ENCODE results near the gene DSCAML1. TPM values are rescaled to one million over a fixed set of nuclear protein-coding genes. Genes with fewer than 3 reads are reported as not detected.

DSCAML1 gene
- total and polyA plus RNA-seq, 8 donors = 0.08 to 2.9 (median 0.45) TPM

DNA sequence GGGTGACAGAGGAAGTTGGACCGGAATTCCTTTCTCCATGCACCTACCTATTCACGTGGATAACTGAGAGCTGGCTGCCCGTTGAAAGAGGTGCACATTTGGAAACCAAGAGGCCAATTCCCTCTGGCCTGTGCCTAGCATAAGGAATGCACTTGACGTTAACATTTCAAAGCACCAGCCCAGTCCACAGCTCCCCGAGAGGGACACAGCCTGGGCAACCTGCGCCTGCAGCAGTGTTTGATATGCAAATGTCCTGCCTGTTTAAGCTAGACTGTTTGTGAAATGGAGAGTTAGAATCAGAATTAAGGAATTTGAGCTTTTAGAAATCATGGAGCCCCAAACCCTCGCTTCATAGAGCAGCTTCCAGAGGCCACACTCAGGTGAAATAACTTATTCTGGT lies 126.1 kb downstream of the DSCAML1 start:
- no peak for DNase-seq
- no peaks in the 10 kb centered on the region for H3K4me1 ChIP-seq
- H3K4me3 ChIP-seq = no peak overlapping the region
- peaks cover 0 to 16% (median 0%) of the 10 kb centered on the region in 3 donors for H3K27me3 ChIP-seq
- no peak for TF ChIP-seq POLR2A (IDR thresholded peaks at IDR 0.05)
- TF ChIP-seq POLR2AphosphoS5 (IDR thresholded peaks at IDR 0.05) = no peak
- no peak for TF ChIP-seq EP300 (IDR thresholded peaks at IDR 0.05)
- TF ChIP-seq, protein P1, sequence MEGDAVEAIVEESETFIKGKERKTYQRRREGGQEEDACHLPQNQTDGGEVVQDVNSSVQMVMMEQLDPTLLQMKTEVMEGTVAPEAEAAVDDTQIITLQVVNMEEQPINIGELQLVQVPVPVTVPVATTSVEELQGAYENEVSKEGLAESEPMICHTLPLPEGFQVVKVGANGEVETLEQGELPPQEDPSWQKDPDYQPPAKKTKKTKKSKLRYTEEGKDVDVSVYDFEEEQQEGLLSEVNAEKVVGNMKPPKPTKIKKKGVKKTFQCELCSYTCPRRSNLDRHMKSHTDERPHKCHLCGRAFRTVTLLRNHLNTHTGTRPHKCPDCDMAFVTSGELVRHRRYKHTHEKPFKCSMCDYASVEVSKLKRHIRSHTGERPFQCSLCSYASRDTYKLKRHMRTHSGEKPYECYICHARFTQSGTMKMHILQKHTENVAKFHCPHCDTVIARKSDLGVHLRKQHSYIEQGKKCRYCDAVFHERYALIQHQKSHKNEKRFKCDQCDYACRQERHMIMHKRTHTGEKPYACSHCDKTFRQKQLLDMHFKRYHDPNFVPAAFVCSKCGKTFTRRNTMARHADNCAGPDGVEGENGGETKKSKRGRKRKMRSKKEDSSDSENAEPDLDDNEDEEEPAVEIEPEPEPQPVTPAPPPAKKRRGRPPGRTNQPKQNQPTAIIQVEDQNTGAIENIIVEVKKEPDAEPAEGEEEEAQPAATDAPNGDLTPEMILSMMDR (IDR thresholded peaks at IDR 0.05) = no peak
- H3K27ac ChIP-seq = no peak overlapping the region
- intact Hi-C loops (cut with DNase I; ENCODE audit: low total_unique reads) = no loop called here
- 49 to 76% (median 58%) methylated on average over 7 of the region's 7 CpGs for WGBS, 5 donors
- no peaks in the 10 kb centered on the region for H3K36me3 ChIP-seq
- no peaks in the 10 kb centered on the region for H3K9me3 ChIP-seq

- intact Hi-C loops (cut with DNase I; ENCODE audit: low total_unique reads) = no loop called here
- Histone ChIP-seq H3K4me3 (no peak overlapping the region), H3K27me3 (peaks cover 0 to 12% (median 0%) of the 10 kb centered on the region in 3 donors), H3K4me1 (peaks cover 0 to 1% (median 0%) of the 10 kb centered on the region in 4 donors), H3K9me3 (no peaks in the 10 kb centered on the region), H3K36me3 (no peaks in the 10 kb centered on the region), H3K27ac (no peak overlapping the region)
- DNase-seq = no peak
- 56 to 72% (median 59%) methylated on average over 5 of the region's 5 CpGs for WGBS, 5 donors
- TF ChIP-seq POLR2AphosphoS5 (IDR thresholded peaks at IDR 0.05) (no peak), POLR2A (IDR thresholded peaks at IDR 0.05) (no peak), EP300 (IDR thresholded peaks at IDR 0.05) (no peak)
- TF ChIP-seq, protein P1 (IDR thresholded peaks at IDR 0.05) = no peak
These were observed 126.6 kb downstream of the DSCAML1 start for GRCh38 chr11:117670443-117670842.

DNA sequence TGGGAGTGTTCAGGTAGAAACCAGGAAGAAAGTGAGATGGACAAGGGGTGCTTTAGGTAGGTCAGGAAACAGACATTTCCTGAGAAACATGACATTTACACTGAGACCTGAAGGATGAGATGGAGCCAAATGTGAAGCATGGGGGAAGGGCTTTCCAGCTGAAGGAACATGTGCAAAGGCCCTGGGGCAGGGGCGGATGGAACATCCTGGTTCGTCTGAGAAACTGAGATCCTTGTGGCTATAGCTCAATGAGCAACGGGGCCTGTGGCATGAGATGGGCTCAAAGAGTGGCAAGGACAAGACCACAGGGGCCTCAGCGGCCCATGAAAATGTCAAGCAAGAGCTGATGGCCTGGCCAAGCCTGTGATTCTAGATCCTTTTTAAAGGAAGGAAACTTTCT lies 127.4 kb downstream of the DSCAML1 start:
- Histone ChIP-seq H3K27me3 (peaks cover 0 to 7% (median 0%) of the 10 kb centered on the region in 3 donors), H3K36me3 (no peaks in the 10 kb centered on the region), H3K4me1 (peaks cover 0 to 10% (median 0%) of the 10 kb centered on the region in 4 donors), H3K4me3 (no peak overlapping the region), H3K27ac (no peak overlapping the region), H3K9me3 (no peaks in the 10 kb centered on the region)
- DNase-seq = no peak
- intact Hi-C loops (cut with DNase I; ENCODE audit: low total_unique reads) = no loop called here
- WGBS, 5 donors = 80 to 95% (median 84%) methylated on average over 4 of the region's 4 CpGs
- TF ChIP-seq, protein P1 (IDR thresholded peaks at IDR 0.05) = no peak
- TF ChIP-seq EP300 (IDR thresholded peaks at IDR 0.05) (no peak), POLR2A (IDR thresholded peaks at IDR 0.05) (no peak), POLR2AphosphoS5 (IDR thresholded peaks at IDR 0.05) (no peak)

GRCh38 chr11:117669062-117669461 lies 128.0 kb downstream of the DSCAML1 start:
- 66 to 91% (median 88%) methylated on average over 4 of the region's 4 CpGs for WGBS, 5 donors
- Histone ChIP-seq H3K27ac (no peak overlapping the region), H3K4me3 (no peak overlapping the region), H3K27me3 (peaks cover 0 to 1% (median 0%) of the 10 kb centered on the region in 3 donors), H3K9me3 (no peaks in the 10 kb centered on the region), H3K4me1 (peaks cover 0 to 15% (median 3%) of the 10 kb centered on the region in 4 donors), H3K36me3 (no peaks in the 10 kb centered on the region)
- TF ChIP-seq EP300 (IDR thresholded peaks at IDR 0.05) (no peak), POLR2A (IDR thresholded peaks at IDR 0.05) (no peak), POLR2AphosphoS5 (IDR thresholded peaks at IDR 0.05) (no peak)
- TF ChIP-seq, protein P1 (IDR thresholded peaks at IDR 0.05) = no peak
- no peak for DNase-seq
- intact Hi-C loops (cut with DNase I; ENCODE audit: low total_unique reads) = no loop called here
